IMR-90 (cell line): ENCODE results near the gene HTR3C.
A peak's percentile ranks its signal among the peaks of the same experiment; 100 is the strongest.

Experiments used
- CEBPB ChIP-seq: IDR thresholded peaks from 2 replicates; pipeline ENCODE4 v1.6.1; 2012; ENCODE audit warnings: low read depth, low read length, improper control_type of control experiment
- NFE2L2 ChIP-seq: fragments of 150-350 bp; IDR thresholded peaks from 2 replicates; pipeline ENCODE4 v1.6.1; 2016; ENCODE audit warnings: low read depth, mild to moderate bottlenecking, low read length
- POLR2A ChIP-seq: IDR thresholded peaks from 2 replicates; pipeline ENCODE4 v1.6.1; 2012; ENCODE audit warnings: mild to moderate bottlenecking, low read depth, low read length
- RAD21 ChIP-seq: IDR thresholded peaks from 2 replicates; pipeline ENCODE4 v1.6.1; 2012; ENCODE audit warnings: low read length, improper control_type of control experiment
- USF2 ChIP-seq: fragments of 150-350 bp; IDR thresholded peaks from 2 replicates; pipeline ENCODE4 v1.6.1; 2017; ENCODE audit warnings: mild to moderate bottlenecking, antibody characterized with exemption, low read length, low read depth
- TF ChIP-seq, protein P1 (sequence below): conservative IDR thresholded peaks from 2 replicates; pipeline ENCODE4 v1.5.1; 2012; ENCODE audit warnings: mild to moderate bottlenecking, low read depth, low read length, improper control_type of control experiment

DNA sequence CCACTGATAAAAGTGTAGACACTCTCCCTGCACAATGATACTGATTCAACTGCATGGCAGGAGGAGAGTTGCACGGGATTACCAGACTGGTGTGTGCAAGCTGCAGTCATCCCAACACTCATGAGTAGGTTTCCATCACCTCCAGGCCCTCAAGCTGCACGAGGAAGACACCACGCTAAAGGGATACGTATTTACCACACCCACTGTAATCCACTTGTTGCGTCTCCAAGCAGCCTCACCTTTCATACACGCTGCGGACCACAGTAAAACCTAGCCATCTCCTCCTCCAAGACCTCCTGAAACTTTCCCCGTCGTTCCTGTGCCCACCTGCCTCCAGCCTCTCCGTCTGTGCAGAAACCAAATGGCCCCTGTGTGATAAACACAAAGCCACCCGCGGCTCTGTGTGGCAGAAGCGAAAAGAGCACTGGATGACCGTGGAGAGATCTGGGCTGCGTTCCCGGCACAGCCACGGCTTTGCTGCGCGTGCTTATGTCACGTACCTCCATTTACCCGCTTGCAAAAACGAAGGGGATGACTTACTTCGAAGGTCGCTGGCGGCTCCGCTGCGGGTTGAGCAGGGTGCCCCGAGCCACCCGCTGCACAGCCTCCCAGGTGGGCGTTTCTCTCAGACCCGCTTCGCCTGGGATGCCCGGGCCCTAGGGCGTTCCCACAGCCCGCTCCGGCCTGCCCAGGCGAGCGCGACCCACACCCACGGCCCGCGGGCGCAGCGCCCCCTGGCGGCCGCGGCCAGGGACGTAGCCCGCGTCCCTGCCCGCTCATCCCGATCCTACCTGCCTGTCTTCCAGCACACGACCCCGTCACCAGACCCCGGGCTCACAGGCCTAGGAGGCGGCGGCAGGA lies 35.8 kb upstream of the HTR3C start:
- TF ChIP-seq POLR2A (0 out of 2 replicates have a peak, but pooled peaks have one; percentile 10), NFE2L2 (no peak), RAD21 (peak; percentile 68), USF2 (no peak), CEBPB (no peak)
- TF ChIP-seq, protein P1, sequence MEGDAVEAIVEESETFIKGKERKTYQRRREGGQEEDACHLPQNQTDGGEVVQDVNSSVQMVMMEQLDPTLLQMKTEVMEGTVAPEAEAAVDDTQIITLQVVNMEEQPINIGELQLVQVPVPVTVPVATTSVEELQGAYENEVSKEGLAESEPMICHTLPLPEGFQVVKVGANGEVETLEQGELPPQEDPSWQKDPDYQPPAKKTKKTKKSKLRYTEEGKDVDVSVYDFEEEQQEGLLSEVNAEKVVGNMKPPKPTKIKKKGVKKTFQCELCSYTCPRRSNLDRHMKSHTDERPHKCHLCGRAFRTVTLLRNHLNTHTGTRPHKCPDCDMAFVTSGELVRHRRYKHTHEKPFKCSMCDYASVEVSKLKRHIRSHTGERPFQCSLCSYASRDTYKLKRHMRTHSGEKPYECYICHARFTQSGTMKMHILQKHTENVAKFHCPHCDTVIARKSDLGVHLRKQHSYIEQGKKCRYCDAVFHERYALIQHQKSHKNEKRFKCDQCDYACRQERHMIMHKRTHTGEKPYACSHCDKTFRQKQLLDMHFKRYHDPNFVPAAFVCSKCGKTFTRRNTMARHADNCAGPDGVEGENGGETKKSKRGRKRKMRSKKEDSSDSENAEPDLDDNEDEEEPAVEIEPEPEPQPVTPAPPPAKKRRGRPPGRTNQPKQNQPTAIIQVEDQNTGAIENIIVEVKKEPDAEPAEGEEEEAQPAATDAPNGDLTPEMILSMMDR, result peak; percentile 80
